Left forelimb (tissue), 1 donor: Measurements from ENCODE around the gene SGPP2.

Experiments
- DNase-seq: peaks from one replicate; pipeline ENCODE4 v3.0.0-alpha.2; 2018; ENCODE audit warnings: low spot score

SGPP2 gene

DNA sequence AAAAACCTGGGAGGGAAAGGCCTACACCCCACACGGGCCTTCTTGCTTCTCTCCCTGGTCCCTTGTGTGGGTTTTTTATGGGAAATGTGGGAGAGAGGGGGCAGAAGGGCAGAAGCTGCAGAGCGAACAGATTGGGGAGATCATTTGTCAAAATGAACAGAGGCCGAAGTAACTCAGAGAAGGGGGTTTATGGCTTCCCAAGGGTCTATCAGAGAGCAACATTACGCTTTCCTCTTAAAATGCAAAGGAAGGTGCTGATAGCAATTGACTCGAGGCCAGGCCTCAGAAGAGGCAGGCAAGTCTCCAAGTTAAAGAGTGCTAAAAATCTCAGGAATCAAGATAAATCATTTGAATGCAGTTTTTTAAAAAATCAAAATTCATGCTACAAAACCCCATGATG, 101.5 kb downstream of the SGPP2 start:
- DNase-seq, result no peak

DNA sequence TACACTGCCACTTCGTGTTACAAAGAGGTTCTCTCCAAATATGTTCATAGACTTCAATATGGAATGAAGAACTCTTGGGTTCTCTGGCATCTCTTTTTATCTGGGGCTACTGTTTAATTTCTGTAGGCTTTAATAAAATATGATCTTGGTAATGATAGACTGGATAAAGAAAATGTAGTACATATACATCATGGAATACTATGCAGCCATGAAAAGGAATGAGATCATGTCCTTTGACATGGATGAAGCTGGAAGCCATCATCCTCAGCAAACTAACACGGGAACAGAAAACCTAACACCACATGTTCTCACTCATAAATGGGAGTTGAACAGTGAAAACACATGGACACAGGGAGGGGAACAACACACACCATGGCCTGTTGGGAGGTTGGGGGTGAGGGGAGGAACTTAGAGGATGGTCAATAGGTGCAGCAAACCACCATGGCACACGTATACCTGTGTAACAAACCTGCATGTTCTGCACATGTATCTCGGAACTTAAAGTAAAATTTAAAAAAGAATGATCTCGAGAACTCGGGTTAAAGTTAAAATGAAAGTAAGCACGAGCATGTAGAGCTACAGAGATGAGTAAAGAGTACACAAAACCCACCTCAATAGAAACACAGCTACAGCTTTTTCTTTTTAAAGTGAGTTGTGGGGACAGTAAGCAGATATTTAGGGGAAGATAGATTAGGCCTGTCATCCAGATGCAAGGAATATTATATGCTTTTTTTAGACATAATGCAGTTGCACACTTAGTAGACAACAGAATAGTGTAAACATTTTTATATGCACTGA, 102.3 kb downstream of the SGPP2 start:
- no peak for DNase-seq

DNA sequence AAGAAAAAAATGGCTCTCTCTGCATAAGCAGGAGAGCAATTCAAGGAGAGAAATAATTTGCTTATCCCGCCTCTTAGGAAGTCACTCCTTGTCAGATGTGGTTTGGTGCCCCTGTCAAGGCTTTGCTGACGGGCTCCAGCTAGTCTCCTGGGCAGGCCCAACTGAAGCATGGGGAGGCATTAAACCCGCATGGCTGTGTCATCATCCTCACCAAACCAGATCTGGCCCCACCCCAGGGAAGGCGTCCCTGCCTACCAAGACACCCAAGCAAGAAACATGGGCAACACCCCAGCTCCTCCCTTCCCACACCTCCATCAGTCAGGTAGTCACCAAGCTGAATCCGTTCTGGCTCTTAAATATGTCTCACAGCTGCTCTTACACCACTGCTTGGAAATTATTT, 108.0 kb downstream of the SGPP2 start:
- no peak for DNase-seq

DNA sequence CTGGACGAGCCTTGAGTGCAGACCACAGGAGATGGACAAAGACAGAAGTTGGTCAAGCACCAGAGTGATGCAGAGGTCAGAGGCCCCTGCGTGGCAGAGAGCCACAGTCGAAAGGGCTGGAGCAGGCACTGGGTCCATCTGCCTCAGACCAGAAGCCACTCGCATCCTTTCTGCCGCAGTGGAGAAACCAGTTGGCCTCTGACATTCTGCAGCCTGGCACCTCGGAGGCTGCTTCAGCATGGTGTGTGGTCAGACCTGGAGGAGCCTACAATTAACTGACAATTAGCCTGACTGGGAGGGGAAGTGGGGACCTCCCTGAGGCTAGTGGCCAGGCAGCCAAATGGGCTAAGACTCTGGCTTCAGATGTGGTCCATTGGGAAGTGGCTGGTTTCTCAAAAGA, 111.1 kb downstream of the SGPP2 start:
- no peak for DNase-seq

DNA sequence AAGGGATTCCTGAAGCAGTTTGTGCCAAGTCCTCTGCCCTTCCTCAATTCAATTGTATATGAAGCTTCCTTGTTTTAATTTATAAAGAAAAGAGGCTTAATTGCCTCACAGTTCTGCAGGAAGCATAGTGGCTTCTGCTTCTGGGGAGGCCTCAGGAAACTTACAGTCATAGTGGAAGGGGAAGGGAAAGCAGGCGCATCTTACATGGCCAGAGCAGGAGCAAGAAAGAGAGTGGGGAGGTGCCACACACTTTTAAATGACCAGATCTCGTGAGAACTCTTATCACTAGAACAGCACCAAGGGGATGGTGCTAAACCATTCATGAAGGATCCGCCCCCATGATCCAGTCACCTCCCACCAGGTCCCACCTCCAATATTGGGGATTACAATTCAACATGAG, 114.2 kb downstream of the SGPP2 start:
- DNase-seq, result no peak

DNA sequence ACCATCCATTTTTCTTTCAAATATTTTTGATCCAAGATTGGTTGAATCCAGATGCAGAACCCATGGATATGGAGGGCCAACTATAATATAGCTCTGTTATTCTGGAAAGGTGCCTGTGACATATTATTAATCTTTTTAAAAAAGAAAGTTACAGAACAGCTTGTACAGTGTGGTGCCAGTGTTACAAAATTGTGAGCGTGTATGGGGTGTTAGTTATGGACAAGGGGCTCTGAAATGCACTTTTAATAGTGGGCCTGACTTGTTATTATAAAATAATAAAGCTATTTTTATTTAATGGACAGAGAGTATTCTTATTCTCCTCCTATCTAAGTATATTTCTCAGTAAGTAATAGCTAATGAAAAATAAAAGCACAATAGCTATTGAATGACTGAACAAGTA, 120.3 kb downstream of the SGPP2 start:
- no peak for DNase-seq

DNA sequence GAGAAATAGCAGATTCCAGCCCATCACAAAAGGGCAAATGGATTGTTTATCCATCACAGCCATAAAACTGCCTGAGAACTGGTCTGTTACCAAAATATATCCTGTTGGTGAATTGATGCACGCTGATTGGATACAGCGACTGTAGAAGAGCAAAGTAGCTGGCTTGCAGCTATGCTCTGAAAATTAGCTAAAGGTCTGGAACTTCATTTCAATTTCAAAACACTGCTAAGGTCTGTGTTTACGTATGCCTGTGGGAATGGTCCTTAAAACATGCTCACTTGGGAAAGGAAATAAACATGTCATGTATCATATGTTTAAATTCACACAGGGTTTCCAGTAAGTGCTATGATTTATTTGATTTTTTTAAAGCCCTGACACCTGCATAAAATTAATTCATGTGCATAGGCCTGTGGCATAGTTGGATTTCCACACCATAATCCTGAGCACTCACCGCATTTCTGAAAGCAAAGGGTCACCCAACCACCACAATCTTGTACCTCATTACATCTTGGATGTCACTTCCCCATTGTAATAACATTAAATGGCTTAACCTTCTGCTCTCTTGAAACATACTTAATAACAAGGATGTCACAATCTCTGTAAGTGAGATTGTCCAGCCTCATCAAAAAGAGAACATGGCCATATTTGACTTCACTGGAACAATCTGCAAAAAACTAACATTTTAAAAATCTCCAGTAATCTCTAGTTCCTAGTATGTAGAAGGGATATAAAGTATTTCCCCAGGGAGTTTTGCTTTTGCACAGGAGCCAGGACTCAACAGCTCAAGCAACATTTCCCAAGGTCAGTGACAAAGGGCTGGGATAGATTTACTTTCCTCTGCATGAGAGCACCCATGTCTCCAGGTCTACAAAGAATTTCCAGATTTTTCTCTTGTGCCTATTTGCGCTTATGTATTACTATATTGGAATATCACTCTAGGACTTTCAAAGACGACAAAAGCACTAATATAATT, 121.8 kb downstream of the SGPP2 start:
- DNase-seq, result no peak

DNA sequence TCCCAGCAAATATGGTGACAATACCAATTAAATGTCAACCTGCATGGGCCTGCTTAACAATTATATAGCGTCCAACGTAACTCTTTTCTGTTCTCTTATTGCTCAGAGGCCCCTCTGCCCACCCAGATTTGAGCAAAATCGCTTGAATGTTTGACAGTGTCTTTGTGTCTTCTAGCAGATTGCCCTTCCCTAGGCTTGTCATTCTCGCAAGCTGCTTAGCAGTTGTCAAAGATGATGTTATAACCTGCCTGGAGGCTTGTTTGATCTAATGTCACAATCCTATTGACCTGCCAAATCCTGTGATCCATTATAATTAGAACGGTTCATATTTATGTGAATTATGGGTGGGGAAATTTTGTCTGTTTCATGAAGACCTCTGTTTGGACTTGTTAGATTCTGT, 122.7 kb downstream of the SGPP2 start:
- no peak for DNase-seq

DNA sequence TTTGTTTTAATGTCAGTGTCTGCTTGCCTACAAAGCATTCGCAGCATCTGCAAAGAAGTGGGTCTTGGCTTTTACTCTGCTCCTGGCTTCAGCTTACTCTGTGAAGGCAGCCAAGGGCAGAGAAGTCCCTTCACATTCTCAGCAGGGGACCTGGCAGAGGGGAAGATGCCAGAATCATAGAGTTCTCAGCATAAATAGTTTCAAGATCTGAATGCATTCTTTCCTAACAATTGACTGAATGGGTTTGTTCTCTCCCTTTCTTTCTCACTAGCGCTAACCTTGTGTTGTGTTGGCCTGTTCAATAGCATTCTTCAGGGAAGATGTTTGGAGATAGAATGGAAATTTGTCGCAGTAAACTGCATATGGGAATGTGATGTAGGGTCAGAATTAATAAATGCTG, 124.6 kb downstream of the SGPP2 start:
- DNase-seq, result no peak

DNA sequence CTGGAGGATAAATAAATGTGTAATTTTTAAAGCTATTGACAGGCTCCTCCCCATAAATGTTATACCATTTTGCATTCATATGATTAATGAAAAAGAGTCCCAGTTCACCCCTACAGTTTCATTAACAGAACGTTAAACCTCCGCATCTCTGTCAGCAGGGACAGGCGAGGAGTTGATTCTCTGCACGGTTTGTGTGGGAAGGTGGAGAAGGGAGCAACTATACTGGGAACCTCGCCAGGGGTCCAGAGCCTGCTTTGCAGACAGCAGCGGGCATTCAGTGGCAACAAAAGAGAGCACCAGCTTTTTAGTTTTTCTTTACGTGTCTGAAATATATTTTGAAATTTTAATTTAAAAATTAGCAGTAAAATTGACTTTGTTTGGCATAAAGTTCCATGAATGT, 130.2 kb downstream of the SGPP2 start:
- no peak for DNase-seq

DNA sequence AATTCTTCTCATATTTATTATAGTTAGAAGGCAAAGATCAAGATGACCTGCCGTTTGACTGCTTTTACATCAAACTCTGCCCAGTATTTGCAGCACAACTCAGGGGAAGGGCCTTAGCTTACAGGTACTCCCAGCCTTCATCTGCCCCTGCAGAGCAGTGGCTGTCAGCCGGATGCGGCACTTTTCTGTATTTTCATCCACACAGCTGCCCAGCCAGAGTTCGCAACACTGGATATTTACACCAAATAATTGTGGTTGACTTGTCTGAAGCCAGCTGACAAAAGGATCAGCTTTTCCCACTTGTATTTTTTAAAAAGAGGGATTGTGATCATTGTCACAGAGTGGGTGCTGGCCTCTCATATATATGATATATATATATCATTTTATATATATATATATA, 136.8 kb downstream of the SGPP2 start:
- no peak for DNase-seq

DNA sequence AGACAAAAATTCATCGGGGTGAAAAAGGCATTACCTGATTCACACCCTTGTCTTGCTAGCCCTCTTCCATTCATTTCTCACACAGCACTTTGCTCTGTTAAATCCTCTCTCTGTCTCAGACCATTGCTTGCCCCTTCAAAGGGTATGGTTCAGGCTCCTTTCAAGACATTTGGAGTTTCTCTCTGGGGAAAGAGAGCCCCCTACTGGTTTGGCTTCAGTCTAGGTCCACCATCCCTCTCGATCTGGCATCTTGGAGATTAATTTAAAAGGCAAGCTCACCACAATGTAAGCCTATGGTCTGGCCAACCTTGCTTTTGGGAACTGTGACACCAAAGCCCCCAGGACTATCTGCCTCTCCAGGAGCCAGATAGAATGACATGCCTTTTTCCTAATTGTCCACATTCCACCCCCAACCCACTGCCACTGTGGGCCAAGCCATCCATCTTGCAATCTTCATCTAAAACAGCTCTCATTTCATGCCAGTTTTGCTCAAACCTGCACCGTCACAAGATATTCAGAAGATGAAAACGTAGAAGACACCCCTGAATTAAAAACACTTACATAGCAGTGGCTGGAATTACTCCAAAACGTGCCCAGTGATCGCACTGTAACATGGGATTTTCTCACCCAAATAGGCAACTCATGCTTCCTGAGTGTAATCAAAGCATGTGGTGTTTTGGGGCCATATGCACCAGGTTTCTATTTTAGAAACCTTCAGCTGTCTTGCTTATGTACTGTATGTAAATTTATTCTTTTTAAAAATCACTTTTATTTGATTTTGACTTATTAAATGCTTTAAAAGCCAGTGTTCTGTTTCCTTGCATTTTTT, 137.7 kb downstream of the SGPP2 start:
- DNase-seq, result no peak

DNA sequence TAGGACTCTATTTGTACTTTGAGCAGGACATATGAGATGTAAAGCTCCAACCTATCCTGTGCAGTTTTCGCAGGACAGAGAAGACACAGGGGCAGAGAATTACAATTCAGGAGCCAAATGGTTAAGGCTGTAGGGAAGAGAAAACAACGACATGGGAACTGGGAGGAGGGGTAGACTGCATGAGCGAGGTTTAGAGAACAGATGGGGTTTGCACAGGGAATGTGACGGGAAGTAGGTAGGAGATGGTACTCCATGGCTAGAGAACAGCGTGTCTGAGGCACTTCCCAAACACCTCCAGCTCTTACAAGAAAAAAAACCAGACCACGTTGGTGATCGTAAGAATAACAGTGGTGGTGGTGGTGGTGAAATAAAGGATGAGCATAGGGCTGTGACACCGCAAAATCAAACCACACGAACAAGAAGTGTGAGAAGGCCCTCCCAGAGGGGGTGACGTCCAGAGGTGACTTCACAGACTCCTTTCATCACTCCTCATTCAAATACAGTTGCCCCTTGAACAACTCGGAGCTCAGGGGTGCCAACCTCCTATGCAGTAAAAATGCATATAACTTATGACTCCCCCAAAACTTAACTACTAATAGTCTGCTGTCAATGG, 138.9 kb downstream of the SGPP2 start:
- DNase-seq, result no peak

DNA sequence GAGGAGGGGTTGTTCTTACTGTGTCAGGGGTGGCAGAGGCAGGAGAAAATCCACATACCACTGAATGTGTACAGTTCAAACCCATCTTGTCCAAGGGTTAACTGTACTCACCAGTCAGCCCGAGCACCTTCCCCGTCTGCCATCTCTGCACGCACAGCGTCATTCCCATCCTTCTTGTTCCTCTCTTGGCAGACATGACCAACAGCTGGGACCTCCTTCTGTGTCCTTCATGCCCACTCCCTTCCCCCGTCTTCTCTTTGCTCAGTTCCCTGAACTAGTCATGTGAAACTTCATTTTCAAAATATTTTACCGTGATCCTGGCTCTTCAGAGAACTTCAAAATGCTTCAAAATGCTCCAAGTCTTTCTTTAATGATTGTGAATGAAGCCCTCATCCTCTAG, 139.6 kb downstream of the SGPP2 start:
- no peak for DNase-seq

DNA sequence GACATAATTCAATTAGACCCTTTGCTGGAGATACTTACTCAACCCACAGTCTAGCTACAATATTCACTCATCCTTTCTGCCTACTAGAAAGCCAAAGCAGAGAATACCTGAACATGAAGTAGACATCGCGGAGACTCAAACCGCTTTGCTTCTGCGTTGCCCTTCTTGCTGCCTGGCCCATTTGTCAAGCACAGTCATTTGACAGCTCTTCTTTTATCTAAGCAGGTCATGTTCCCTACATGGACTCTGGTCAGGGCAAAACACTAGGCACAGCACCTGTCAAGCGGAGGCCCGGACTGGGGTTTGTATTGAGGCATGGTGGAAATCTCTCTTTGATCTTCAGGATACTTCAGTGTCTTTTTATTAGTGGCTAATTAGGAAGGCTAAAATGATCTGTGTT, 141.9 kb downstream of the SGPP2 start:
- DNase-seq, result no peak

DNA sequence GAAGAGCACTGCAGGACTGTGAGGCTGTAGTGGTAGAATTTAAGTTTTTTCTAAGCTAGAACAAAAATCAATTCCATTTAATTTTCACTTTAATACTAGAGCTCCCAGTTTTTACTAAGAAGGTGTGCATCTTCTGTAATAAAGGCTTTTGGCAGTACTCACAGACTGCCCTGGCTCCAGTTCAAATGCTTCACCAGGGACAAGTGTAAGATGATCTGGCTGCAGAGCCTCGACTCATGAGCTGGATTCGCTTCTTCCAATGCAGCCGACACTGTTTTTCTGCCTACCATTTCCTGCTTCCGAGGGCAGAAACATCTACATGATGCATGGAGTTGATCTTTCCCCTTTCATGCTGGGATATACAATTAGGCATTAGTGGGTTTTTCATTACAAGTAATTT, 144.5 kb downstream of the SGPP2 start:
- DNase-seq, result no peak

DNA sequence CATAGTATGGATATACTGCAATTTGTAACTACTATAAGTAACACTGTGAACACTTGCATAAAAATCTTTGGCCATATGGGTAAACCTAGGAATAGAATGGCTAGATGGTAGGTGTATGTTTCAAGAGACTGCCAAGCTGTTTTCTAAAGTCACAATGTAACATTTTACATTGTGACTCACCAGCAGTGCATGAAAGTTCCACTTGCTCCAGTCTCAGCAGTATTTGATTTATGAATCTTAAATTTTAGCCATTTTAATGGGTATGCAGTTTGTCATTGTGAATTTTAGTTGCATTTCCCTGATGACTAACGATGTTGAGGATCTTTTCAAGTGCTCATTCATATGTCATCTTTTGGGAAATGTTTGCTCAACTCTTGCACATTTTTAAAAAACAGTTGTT, 145.5 kb downstream of the SGPP2 start:
- DNase-seq, result no peak

DNA sequence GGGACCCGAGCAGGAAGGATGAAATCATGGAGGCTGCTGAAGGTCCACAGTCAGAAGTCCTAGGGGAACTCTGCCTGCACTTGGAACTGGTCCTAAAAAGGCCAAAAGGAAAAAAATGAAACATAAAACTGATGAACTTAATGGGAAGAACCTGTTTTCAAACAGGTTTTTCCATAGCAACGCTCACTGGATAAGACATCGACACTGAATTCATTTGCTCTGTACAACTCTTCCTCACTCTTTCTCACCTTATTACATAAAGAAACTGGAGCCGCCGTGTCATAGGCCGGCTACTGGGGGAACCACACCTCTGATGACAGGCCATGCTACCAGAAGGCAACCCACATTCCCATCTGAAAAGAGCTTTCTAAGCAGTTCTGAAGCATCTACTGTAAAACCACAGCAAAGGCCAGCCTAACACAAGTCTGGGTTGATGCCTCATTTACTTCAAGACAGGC, 147.9 kb downstream of the SGPP2 start:
- DNase-seq, result no peak

DNA sequence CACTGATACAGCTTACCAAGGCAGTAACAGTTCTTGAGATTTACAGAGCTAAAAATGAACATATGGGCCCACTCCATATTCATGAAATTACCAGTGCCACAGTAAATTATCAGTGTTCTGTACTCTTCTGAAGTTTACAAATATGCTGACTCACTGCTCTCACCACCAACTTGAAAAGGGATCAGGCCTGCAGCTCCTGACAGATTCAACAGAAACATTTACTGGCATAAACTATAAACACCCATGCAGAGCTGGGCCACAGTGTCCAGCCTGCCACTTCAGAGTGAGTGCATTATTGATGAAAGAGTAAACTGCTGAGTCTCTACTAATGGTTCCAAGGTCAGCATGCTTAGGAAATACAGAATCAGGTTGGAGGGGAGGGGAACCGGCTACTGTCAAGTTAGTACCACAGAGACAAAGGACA, 148.4 kb downstream of the SGPP2 start:
- DNase-seq, result no peak

DNA sequence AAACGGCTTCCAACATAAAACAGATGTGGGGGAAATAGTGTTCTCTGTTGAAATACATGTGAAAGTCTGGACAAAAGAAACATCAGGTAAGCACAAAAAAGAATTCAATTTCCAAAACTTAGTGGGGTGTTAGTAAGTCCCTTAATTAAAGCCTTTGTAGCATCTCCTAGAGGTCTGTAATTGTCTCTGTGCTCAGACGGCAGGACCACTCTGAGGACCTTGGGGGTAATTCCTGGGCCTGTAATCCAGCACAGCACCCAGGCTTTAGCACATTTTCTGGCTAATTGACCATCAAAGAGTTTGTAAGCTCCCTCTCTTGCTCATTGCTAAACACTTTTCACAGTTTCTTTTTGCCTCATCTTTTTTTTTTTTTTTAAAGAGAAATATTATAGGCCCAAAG, 151.3 kb downstream of the SGPP2 start:
- DNase-seq, result no peak

DNA sequence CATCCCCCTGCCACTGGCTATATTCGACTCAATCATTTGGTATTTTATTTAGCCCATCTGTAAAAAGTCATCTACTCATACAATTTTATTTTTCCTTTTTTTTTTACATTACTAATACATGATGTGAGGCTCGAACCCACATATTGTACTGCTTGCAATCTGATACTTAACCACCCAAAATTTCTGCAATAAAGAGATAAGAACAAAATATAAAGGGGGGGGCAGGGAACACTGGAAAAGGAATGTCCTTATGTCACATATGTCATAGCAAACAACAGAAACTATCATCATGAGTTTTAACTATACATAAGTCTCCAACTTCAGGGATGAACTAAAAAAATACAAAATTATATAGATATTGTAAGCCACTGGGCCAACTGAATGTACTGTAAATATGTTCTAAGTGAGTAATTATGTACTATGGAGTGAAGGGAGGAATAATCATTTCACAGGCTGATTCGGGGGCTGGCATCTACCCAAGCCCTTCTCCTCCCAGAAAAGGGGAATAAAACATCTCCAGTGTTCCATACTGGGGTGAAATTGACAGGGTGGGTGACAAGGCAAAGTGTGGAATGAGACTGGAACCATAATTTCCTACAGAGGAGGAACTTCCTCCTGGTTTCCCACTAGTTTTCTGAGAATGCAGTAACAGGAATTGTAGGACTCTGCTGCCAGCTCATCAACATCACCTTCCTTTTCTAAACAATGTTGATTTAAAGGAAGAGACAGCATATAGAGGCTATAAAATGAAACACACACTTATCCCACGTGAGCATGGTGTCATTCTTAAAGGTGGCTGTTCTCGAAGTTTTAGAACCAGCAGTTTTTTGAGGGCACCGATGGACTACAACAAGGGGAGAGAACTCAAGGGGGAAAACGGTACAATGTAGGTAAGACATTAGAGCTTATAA, 152.1 kb downstream of the SGPP2 start:
- DNase-seq, result no peak
